ENCODE data around the gene HUNK. TPM values are rescaled to one million over a fixed set of nuclear protein-coding genes. Genes with fewer than 3 reads are reported as not detected.

The HUNK gene
- total and polyA plus RNA-seq, 2 experiments from 2014 or later = 1.6 to 5.1 TPM

- Mint-ChIP-seq H3K27me3 (ENCODE audit: insufficient read depth, low read depth, poor library complexity) (peaks cover 7% of the 10 kb centered on the region), H3K4me1 (peaks cover 9% of the 10 kb centered on the region), H3K36me3 (ENCODE audit: low read depth) (no peaks in the 10 kb centered on the region; the same call in 2 of the 3 replicates), H3K27ac (no peak overlapping the region), H3K4me3 (no peak overlapping the region), H3K9me3 (no peaks in the 10 kb centered on the region)
- ATAC-seq (no peak), DNase-seq (ENCODE audit: low spot score) (no peak)
- Histone ChIP-seq H3K9me2 (ENCODE audit: insufficient read depth) (no peaks in the 10 kb centered on the region), H3K4me1 (ENCODE audit: insufficient read depth) (no peaks in the 10 kb centered on the region), H3K4me2 (no peak overlapping the region), H2AFZ (no peak overlapping the region), H3K27ac (ENCODE audit: low read depth) (no peak overlapping the region), H3F3A (replicated peaks; ENCODE audit: low read depth) (no peaks in the 10 kb centered on the region), H4K20me1 (replicated peaks; ENCODE audit: insufficient read depth) (no peaks in the 10 kb centered on the region; the same call in 1 of the 2 replicates), H3K4me3 (no peak overlapping the region), H3K36me3 (ENCODE audit: insufficient read depth) (no peaks in the 10 kb centered on the region), H3K79me2 (replicated peaks; ENCODE audit: insufficient read depth) (no peaks in the 10 kb centered on the region), H3K27me3 (ENCODE audit: insufficient read depth) (no peaks in the 10 kb centered on the region)
- TF ChIP-seq ZNF462 (CRISPR knock-in tag; IDR thresholded peaks at IDR 0.05) (no peak), ETS1 (IDR thresholded peaks at IDR 0.05) (no peak), EZH2 (IDR thresholded peaks at IDR 0.05; ENCODE audit: low read depth, unreplicated experiment) (no peak), CREB1 (CRISPR knock-in tag; IDR thresholded peaks at IDR 0.05; ENCODE audit: low read depth) (no peak), JUNB (IDR thresholded peaks at IDR 0.05; ENCODE audit: unreplicated experiment) (no peak), ZNF114 (CRISPR knock-in tag; IDR thresholded peaks at IDR 0.05) (no peak), NANOG (IDR thresholded peaks at IDR 0.05; ENCODE audit: borderline replicate concordance) (no peak), CTCF (conservative IDR thresholded peaks at IDR 0.05; ENCODE audit: low read depth in 2 of 2) (no peak), REST (IDR thresholded peaks at IDR 0.05; ENCODE audit: unreplicated experiment) (no peak), POLR2AphosphoS5 (IDR thresholded peaks at IDR 0.05; ENCODE audit: low read depth) (no peak), EZH2phosphoT487 (IDR thresholded peaks at IDR 0.05; ENCODE audit: unreplicated experiment) (no peak), STAT1 (IDR thresholded peaks at IDR 0.05; ENCODE audit: unreplicated experiment) (no peak), ZNF331 (CRISPR knock-in tag; IDR thresholded peaks at IDR 0.05; ENCODE audit: low read depth) (no peak)
These were observed 121.3 kb downstream of the HUNK start for GRCh38 chr21:31993826-31994825.
